Posterior vena cava (tissue), 2 donors: Measurements from ENCODE around the gene BRMS1. TPM values are rescaled to one million over a fixed set of nuclear protein-coding genes. Genes with fewer than 3 reads are reported as not detected.

Experiments
- DNase-seq: peaks from one replicate; pipeline ENCODE4 v3.0.0-alpha.2; 2020; ENCODE audit warnings: low spot score
- intact Hi-C, 2 donors: fragments of 100-400 bp; cut with DNase I; formaldehyde crosslinking; loops; one replicate each; pipeline versions ENCODE4 v1.14.1 to v1.14.2; 2022 to 2023
- total RNA-seq, 2 donors: library from RNA; stranded (reverse); fragmentation: NEBNext Ultra II Directional; extraction: Animal tissue kit (Norgen Biotek cat#: 25700); gene quantifications; one replicate each; pipeline ENCODE4 v1.2.1, GENCODE V29; 2021
- donor health status: DM: yes; HTN: yes; CAD: no.
- donor health status: DM: yes; HTN: yes; CAD: no.

BRMS1 gene
- total RNA-seq, 2 donors from 2014 or later = 20.4 to 22.0 TPM

GRCh38 chr11:66292543-66293332 is 52.2 kb downstream of the BRMS1 start:
- intact Hi-C loops = no loop called here
- no peak for DNase-seq

GRCh38 chr11:66291706-66292542 is 53.0 kb downstream of the BRMS1 start, which contains the start of gene TMEM151A:
Gene TMEM151A (plus strand): TSS chr11:66291894. CDS start chr11:66292014, 120 bp downstream.
- DNase-seq = no peak
- intact Hi-C loops = no loop called here

GRCh38 chr11:66291303-66291705 is 53.6 kb downstream of the BRMS1 start:
- DNase-seq = no peak
- intact Hi-C loops = no loop called here

GRCh38 chr11:66290330-66290621 is 54.6 kb downstream of the BRMS1 start:
- intact Hi-C loops = no loop called here
- no peak for DNase-seq

- intact Hi-C loops = loop anchor here in 1 of 2 donors (10.0 kb wide), 1 partner anchor 65 kb away; no protein-coding TSS in a partner anchor
- DNase-seq = peak; percentile 91
Measured at GRCh38 chr11:66289548-66290329, 55.2 kb downstream of the BRMS1 start.

- peak; percentile 99 for DNase-seq
- intact Hi-C loops = loop anchor here in 1 of 2 donors (10.0 kb wide), 1 partner anchor 64 kb away; no protein-coding TSS in a partner anchor
Measured at GRCh38 chr11:66288671-66289547, 56.0 kb downstream of the BRMS1 start, which contains the start of gene YIF1A. Gene YIF1A (minus strand): TSS chr11:66289143. CDS start chr11:66288985, 158 bp downstream.

GRCh38 chr11:66287889-66288670 is 56.8 kb downstream of the BRMS1 start:
- intact Hi-C loops = loop anchor here in 1 of 2 donors (10.0 kb wide), 1 partner anchor 63 kb away; no protein-coding TSS in a partner anchor
- DNase-seq = no peak

Other genes starting within 250 kb of the BRMS1 start
- gene KLC2, start 87.4 kb downstream of the BRMS1 start, total RNA-seq = 10 to 100 TPM; 30.1 to 41.3 TPM
- gene RAB1B, start 76.5 kb downstream of the BRMS1 start, total RNA-seq = 100 to 1,000 TPM; 102 to 112 TPM
- not detected for gene CNIH2, start 66.9 kb downstream of the BRMS1 start, total RNA-seq
- gene YIF1A, start 56.0 kb downstream of the BRMS1 start, total RNA-seq = 10 to 100 TPM; 63.9 to 73.6 TPM
- gene TMEM151A, start 53.2 kb downstream of the BRMS1 start, total RNA-seq = not detected
- 100 to 1,000 TPM in 1 of 2 donors, 10 to 100 TPM in 1; 67.5 to 248 TPM for gene CD248, start 28.1 kb downstream of the BRMS1 start, total RNA-seq
- 1 to 10 TPM; 5.4 to 7.4 TPM for gene RIN1, start 8.7 kb downstream of the BRMS1 start, total RNA-seq
- gene B4GAT1, start 2.5 kb upstream of the BRMS1 start, total RNA-seq = 10 to 100 TPM; 16.5 to 20.0 TPM
- 1 to 10 TPM; 1.7 to 2.0 TPM for gene SLC29A2, start 26.7 kb upstream of the BRMS1 start, total RNA-seq
- gene NPAS4, start 75.9 kb upstream of the BRMS1 start, total RNA-seq = 1 to 10 TPM; 2.6 to 6.5 TPM
- 10 to 100 TPM; 36.5 to 37.2 TPM for gene MRPL11, start 93.7 kb upstream of the BRMS1 start, total RNA-seq
- gene PELI3, start 121.8 kb upstream of the BRMS1 start, total RNA-seq = 10 to 100 TPM; 12.4 to 13.0 TPM
- 10 to 100 TPM; 27.1 to 29.4 TPM for gene DPP3, start 135.3 kb upstream of the BRMS1 start, total RNA-seq
- gene BBS1, start 165.5 kb upstream of the BRMS1 start, total RNA-seq = 10 to 100 TPM; 23.4 to 31.1 TPM
- 1 to 10 TPM; 9.0 TPM for gene ZDHHC24, start 200.9 kb upstream of the BRMS1 start, total RNA-seq
- gene ACTN3, start 201.8 kb upstream of the BRMS1 start, total RNA-seq = under 1 TPM; 0.14 to 0.51 TPM
- 10 to 100 TPM; 38.6 to 73.9 TPM for gene CTSF, start 223.5 kb upstream of the BRMS1 start, total RNA-seq
- gene CCDC87, start 248.0 kb upstream of the BRMS1 start, total RNA-seq = under 1 TPM; 0.24 to 0.46 TPM
- 10 to 100 TPM; 18.8 to 31.8 TPM for gene CCS, start 248.1 kb upstream of the BRMS1 start, total RNA-seq